Psoas muscle (tissue), 8 donors: ENCODE data around the gene CIITA. TPM values are rescaled to one million over a fixed set of nuclear protein-coding genes. Genes with fewer than 3 reads are reported as not detected.

Source experiments
- ATAC-seq, 4 donors: fragments of 200-7000 bp; cut with Tn5 transposase; one replicate each; pipeline ENCODE4 v1.9.1; 2020; ENCODE audit warnings: moderate library complexity in 3 of 4, mild to moderate bottlenecking in 2 of 4
- DNase-seq, 2 donors: peaks; one replicate each; pipeline ENCODE4 v3.0.0-alpha.2; 2020
- H3K27ac ChIP-seq: fragments of 200-600 bp; one replicate; pipeline ENCODE4 v1.8.0; 2022
- H3K27me3 ChIP-seq, 3 donors: fragments of 200-600 bp in 1 of 3; one replicate each; pipeline versions ENCODE4 v1.6.1 to v1.8.0; 2013 to 2022; ENCODE audit warnings: low read length in 2 of 3, mild to moderate bottlenecking in 2 of 3, moderate library complexity in 1 of 3; ENCODE audit not compliant: insufficient read depth in 3 of 3
- H3K36me3 ChIP-seq, 2 donors: fragments of 200-600 bp in 1 of 2; one replicate each; pipeline versions ENCODE4 v1.6.1 to v1.8.0; 2013 to 2022; ENCODE audit warnings: low read depth in 1 of 2, mild to moderate bottlenecking in 1 of 2, moderate library complexity in 1 of 2; ENCODE audit not compliant: insufficient read depth in 1 of 2
- H3K4me1 ChIP-seq: fragments of 200-600 bp; one replicate; pipeline ENCODE4 v1.8.0; 2022
- H3K4me3 ChIP-seq: fragments of 200-600 bp; one replicate; pipeline ENCODE4 v1.8.0; 2022; ENCODE audit warnings: mild to moderate bottlenecking
- H3K9me3 ChIP-seq: fragments of 200-600 bp; one replicate; pipeline ENCODE4 v1.8.0; 2022
- CTCF ChIP-seq: fragments of 200-600 bp; IDR thresholded peaks from one replicate; pipeline ENCODE4 v1.8.0; 2022; ENCODE audit warnings: antibody characterized with exemption
- WGBS, 3 donors: extraction: QIAGEN DNeasy Blood & Tissue Kit; methylation state at CpG; one replicate each; pipeline versions ENCODE4 v1.1.6 to v1.1.7; 2013; 5-methylcytosine and 5-hydroxymethylcytosine counted together
- intact Hi-C, 2 donors: fragments of 100-400 bp; cut with DNase I; formaldehyde crosslinking; loops; one replicate each; pipeline versions ENCODE4 v1.11.0 to v1.14.2; 2022
- polyA plus RNA-seq, 3 donors: library from polyadenylated mRNA; stranded (reverse); fragments of 200-250 nt; gene quantifications; one replicate each; pipeline ENCODE4 v1.2.3, GENCODE V29; 2013
- total RNA-seq, 4 donors: library from RNA; stranded (reverse); fragmentation: NEBNext Ultra II Directional in 2 of 4; extraction: Animal tissue kit (Norgen Biotek cat#: 25700) in 2 of 4; gene quantifications; one replicate each; pipeline versions ENCODE4 v1.2.1 to v1.2.4, GENCODE V29; 2021 to 2023
- donor health status: healthy with polysubstance abuse.
- donor health status: DM: no; HTN: no; CAD: no; lungs with moderate emphysema.
- donor health status: Bipolar disorder and iron deficiency.
- donor health status: healthy.
- donor health status: DM: yes; HTN: yes; CAD: no.
- donor health status: DM: no; HTN: no; CAD: no.
- donor health status: DM: no; HTN: no; CAD: no.
- donor health status: DM: yes; HTN: yes; CAD: no.

CIITA gene
- total and polyA plus RNA-seq, 7 donors, result 2.3 to 15.3 (median 4.1) TPM

- Histone ChIP-seq H3K27ac (no peak overlapping the region), H3K4me1 (no peaks in the 10 kb centered on the region), H3K4me3 (no peak overlapping the region), H3K27me3 (no peaks in the 10 kb centered on the region), H3K36me3 (peaks cover 0 to 39% of the 10 kb centered on the region in 2 donors), H3K9me3 (no peaks in the 10 kb centered on the region)
- intact Hi-C loops, result no loop called here
- ATAC-seq (peak in 2 of 4 donors; percentile 35 to 50), DNase-seq (peak; percentile 56 to 71)
- WGBS, 3 donors, result 67 to 70% (median 68%) methylated on average over 15 of the region's 15 CpGs
- TF ChIP-seq CTCF, result no peak
Observed at GRCh38 chr16:10982465-10983150, 105.6 kb downstream of the CIITA start.

GRCh38 chr16:10983159-10983558 is 106.2 kb downstream of the CIITA start:
- no peaks in the 10 kb centered on the region for H3K4me1 ChIP-seq
- H3K27ac ChIP-seq, result no peak overlapping the region
- 89 to 96% (median 93%) methylated on average over 8 of the region's 8 CpGs for WGBS, 3 donors
- no peak for TF ChIP-seq CTCF
- no peaks in the 10 kb centered on the region for H3K27me3 ChIP-seq
- intact Hi-C loops, result no loop called here
- DNase-seq, result no peak
- no peak overlapping the region for H3K4me3 ChIP-seq
- H3K36me3 ChIP-seq, result peaks cover 0 to 36% of the 10 kb centered on the region in 2 donors
- ATAC-seq, result no peak
- H3K9me3 ChIP-seq, result no peaks in the 10 kb centered on the region

- no peak for TF ChIP-seq CTCF
- Histone ChIP-seq H3K27ac (no peak overlapping the region), H3K4me1 (no peaks in the 10 kb centered on the region), H3K4me3 (no peak overlapping the region), H3K9me3 (no peaks in the 10 kb centered on the region), H3K36me3 (peaks cover 0 to 32% of the 10 kb centered on the region in 2 donors), H3K27me3 (no peaks in the 10 kb centered on the region)
- 81 to 91% (median 82%) methylated on average over 6 of the region's 6 CpGs for WGBS, 3 donors
- DNase-seq (no peak), ATAC-seq (no peak)
- intact Hi-C loops, result no loop called here
Observed at GRCh38 chr16:10984509-10984908, 107.5 kb downstream of the CIITA start.

Other genes starting within 250 kb of the CIITA start
- not detected for gene TEKT5, start 182.3 kb upstream of the CIITA start, total RNA-seq
- not detected for gene TEKT5, start 182.3 kb upstream of the CIITA start, polyA plus RNA-seq
- 10 to 100 TPM; 24.7 to 38.1 (median 29.0) TPM for gene NUBP1, start 133.4 kb upstream of the CIITA start, total RNA-seq
- gene NUBP1, start 133.4 kb upstream of the CIITA start, polyA plus RNA-seq, result 10 to 100 TPM; 26.9 to 74.7 (median 46.9) TPM
- under 1 TPM in 2 of 4 donors, not detected in 2; 0.07 to 0.13 TPM for gene TVP23A, start 58.4 kb upstream of the CIITA start, total RNA-seq
- under 1 TPM in 2 of 3 donors, not detected in 1; 0.01 to 0.04 TPM for gene TVP23A, start 58.4 kb upstream of the CIITA start, polyA plus RNA-seq
- gene DEXI, start 65.3 kb downstream of the CIITA start, total RNA-seq, result 10 to 100 TPM; 71.9 to 95.1 (median 83.1) TPM
- 100 to 1,000 TPM in 2 of 3 donors, 10 to 100 TPM in 1; 98.9 to 122 (median 104) TPM for gene DEXI, start 65.3 kb downstream of the CIITA start, polyA plus RNA-seq
- gene CLEC16A, start 67.4 kb downstream of the CIITA start, total RNA-seq, result 10 to 100 TPM; 18.3 to 24.5 (median 22.4) TPM
- gene CLEC16A, start 67.4 kb downstream of the CIITA start, polyA plus RNA-seq, result 10 to 100 TPM; 13.1 to 28.1 (median 15.3) TPM